Osteoblast (primary cell): ENCODE results near the gene STAT1. TPM values are rescaled to one million over a fixed set of nuclear protein-coding genes. Genes with fewer than 3 reads are reported as not detected.
A peak's percentile ranks its signal among the peaks of the same experiment; 100 is the strongest.

Source experiments
- DNase-seq: peaks from one replicate; pipeline ENCODE4 v3.0.0; 2011; ENCODE audit warnings: low spot score, mixed read lengths; ENCODE audit not compliant: insufficient read length; ENCODE audit errors: missing footprints
- H2AFZ ChIP-seq: 2 replicates; pipeline ENCODE4 v1.6.0; 2011; ENCODE audit warnings: mild to moderate bottlenecking, low read length
- H3K27ac ChIP-seq: 2 replicates; pipeline ENCODE4 v1.5.1; 2011; ENCODE audit warnings: mild to moderate bottlenecking, low read depth, low read length, moderate library complexity
- H3K27me3 ChIP-seq: 2 replicates; pipeline ENCODE4 v1.6.0; 2012; ENCODE audit warnings: mild to moderate bottlenecking, control low read depth, inconsistent platforms, low read length, moderate library complexity; ENCODE audit not compliant: insufficient read depth
- H3K36me3 ChIP-seq: 2 replicates; pipeline ENCODE4 v1.5.1; 2011; ENCODE audit warnings: mild to moderate bottlenecking, low read length, control low read depth, moderate library complexity; ENCODE audit not compliant: insufficient read depth
- H3K4me1 ChIP-seq: 2 replicates; pipeline ENCODE4 v1.5.1; 2011; ENCODE audit warnings: mild to moderate bottlenecking, low read length, control low read depth, moderate library complexity; ENCODE audit not compliant: insufficient read depth
- H3K4me2 ChIP-seq: 2 replicates; pipeline ENCODE4 v1.6.0; 2011; ENCODE audit warnings: mild to moderate bottlenecking, low read length; ENCODE audit not compliant: insufficient read depth
- H3K4me3 ChIP-seq: fragments of 200-600 bp; sonication (generic); 3 replicates; pipeline ENCODE4 v1.5.1; 2012; ENCODE audit warnings: mild to moderate bottlenecking, low read length, inconsistent platforms; ENCODE audit not compliant: insufficient read depth
- H3K79me2 ChIP-seq: 2 replicates; pipeline ENCODE4 v1.6.0; 2012; ENCODE audit warnings: mild to moderate bottlenecking, low read length, control low read depth, inconsistent platforms; ENCODE audit not compliant: insufficient read depth
- H3K9me3 ChIP-seq: 2 replicates; pipeline ENCODE4 v1.5.1; 2011; ENCODE audit warnings: low read depth, low read length, control low read depth
- H4K20me1 ChIP-seq: 2 replicates; pipeline ENCODE4 v1.6.0; 2012; ENCODE audit warnings: mild to moderate bottlenecking, low read length, control low read depth; ENCODE audit not compliant: insufficient read depth
- total RNA-seq: library from RNA; depleted of rRNA; stranded (reverse); fragments of >200 nt; gene quantifications from 2 replicates; pipeline ENCODE4 v1.2.3, GENCODE V29; 2012
- TF ChIP-seq, protein P1 (sequence below): IDR thresholded peaks from 2 replicates; pipeline ENCODE4 v1.5.1; 2011; ENCODE audit warnings: mild to moderate bottlenecking, low read depth, low read length, moderate library complexity; ENCODE audit errors: extremely low read depth

Gene STAT1
- total RNA-seq, 1 donor: 530 TPM

DNA sequence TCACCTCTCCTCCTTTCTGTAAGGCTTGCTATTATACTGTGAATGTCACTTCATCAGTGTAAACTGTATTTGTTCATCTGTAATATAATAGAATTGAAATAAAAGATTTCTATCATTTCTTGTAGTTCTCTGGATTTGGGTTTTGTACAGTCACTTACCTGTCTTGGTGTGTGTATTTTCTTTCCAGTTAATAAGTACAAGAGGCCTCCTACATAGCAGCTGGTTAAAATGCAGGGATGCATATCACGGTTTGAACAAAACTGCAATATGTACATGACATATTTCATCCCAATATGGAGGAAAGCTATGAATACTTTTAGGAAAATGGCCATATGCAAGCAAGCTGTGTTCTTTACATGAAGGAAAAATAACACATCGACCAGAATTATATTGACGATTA lies 5.4 kb upstream of the STAT1 start:
- H3K9me3 ChIP-seq: no peaks in the 10 kb centered on the region
- peak overlapping the region; percentile 100 for H3K27ac ChIP-seq
- H3K79me2 ChIP-seq: no peaks in the 10 kb centered on the region
- H3K4me2 ChIP-seq: peak overlapping the region; percentile 99
- H3K4me3 ChIP-seq: no peak overlapping the region
- no peak for DNase-seq
- H2AFZ ChIP-seq: no peak overlapping the region
- peaks cover 30% of the 10 kb centered on the region for H3K4me1 ChIP-seq
- H3K36me3 ChIP-seq: no peaks in the 10 kb centered on the region
- TF ChIP-seq, protein P1, sequence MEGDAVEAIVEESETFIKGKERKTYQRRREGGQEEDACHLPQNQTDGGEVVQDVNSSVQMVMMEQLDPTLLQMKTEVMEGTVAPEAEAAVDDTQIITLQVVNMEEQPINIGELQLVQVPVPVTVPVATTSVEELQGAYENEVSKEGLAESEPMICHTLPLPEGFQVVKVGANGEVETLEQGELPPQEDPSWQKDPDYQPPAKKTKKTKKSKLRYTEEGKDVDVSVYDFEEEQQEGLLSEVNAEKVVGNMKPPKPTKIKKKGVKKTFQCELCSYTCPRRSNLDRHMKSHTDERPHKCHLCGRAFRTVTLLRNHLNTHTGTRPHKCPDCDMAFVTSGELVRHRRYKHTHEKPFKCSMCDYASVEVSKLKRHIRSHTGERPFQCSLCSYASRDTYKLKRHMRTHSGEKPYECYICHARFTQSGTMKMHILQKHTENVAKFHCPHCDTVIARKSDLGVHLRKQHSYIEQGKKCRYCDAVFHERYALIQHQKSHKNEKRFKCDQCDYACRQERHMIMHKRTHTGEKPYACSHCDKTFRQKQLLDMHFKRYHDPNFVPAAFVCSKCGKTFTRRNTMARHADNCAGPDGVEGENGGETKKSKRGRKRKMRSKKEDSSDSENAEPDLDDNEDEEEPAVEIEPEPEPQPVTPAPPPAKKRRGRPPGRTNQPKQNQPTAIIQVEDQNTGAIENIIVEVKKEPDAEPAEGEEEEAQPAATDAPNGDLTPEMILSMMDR: no peak
- H4K20me1 ChIP-seq: no peaks in the 10 kb centered on the region
- no peaks in the 10 kb centered on the region for H3K27me3 ChIP-seq

GRCh38 chr2:191018643-191019119 lies 4.7 kb upstream of the STAT1 start:
- H3K27ac ChIP-seq: peak overlapping the region; percentile 15
- H3K9me3 ChIP-seq: no peaks in the 10 kb centered on the region
- TF ChIP-seq, protein P1: no peak
- no peak overlapping the region for H3K4me3 ChIP-seq
- peaks cover 3% of the 10 kb centered on the region for H3K79me2 ChIP-seq
- no peaks in the 10 kb centered on the region for H3K27me3 ChIP-seq
- H4K20me1 ChIP-seq: peaks cover 1% of the 10 kb centered on the region
- no peaks in the 10 kb centered on the region for H3K36me3 ChIP-seq
- no peak overlapping the region for H2AFZ ChIP-seq
- H3K4me1 ChIP-seq: peaks cover 32% of the 10 kb centered on the region
- H3K4me2 ChIP-seq: no peak overlapping the region
- no peak for DNase-seq

DNA sequence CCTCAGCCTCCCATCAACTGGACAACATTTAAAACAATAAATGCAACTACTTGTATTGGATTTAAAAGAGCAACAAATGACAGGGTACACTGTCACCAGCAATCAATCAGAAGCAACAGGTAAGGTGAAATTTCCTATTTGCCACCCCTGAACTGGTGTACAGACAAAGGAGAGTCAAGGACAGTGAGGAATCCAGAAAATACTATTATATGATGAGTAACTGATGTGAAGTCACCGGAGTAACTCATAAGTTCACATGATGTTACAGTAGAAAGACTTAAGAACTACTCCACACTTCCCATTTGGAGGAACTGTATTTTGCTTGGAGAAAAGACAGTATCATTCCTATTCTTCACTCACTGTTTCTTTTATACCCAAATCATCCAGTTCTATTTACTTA lies 4.1 kb upstream of the STAT1 start:
- peaks cover 32% of the 10 kb centered on the region for H3K4me1 ChIP-seq
- TF ChIP-seq, protein P1: no peak
- peaks cover 5% of the 10 kb centered on the region for H4K20me1 ChIP-seq
- DNase-seq: peak; percentile 67
- no peak overlapping the region for H2AFZ ChIP-seq
- H3K27me3 ChIP-seq: no peaks in the 10 kb centered on the region
- H3K36me3 ChIP-seq: no peaks in the 10 kb centered on the region
- H3K27ac ChIP-seq: no peak overlapping the region
- H3K4me3 ChIP-seq: no peak overlapping the region
- no peak overlapping the region for H3K4me2 ChIP-seq
- no peaks in the 10 kb centered on the region for H3K9me3 ChIP-seq
- peaks cover 9% of the 10 kb centered on the region for H3K79me2 ChIP-seq

DNA sequence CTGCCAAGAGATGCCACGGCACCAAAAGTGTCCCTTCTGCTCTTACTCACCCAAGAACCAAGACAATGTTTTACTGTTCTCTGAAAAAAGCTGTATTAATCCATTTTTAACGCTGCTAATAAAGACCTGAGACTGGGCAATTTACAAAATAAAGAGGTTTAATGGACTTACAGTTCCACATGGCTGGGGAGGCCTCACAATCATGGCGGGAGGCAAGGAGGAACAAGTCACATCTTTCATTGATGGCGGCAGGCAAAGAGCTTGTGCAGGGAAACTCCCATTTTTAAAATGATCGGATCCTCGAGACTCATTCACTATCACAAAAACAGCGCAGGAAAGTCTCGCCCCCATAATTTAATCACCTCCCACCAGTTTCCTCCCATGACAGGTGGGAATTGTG lies 1.9 kb upstream of the STAT1 start:
- no peak overlapping the region for H3K4me3 ChIP-seq
- H4K20me1 ChIP-seq: peaks cover 22% of the 10 kb centered on the region
- H3K4me1 ChIP-seq: peaks cover 33% of the 10 kb centered on the region
- H3K79me2 ChIP-seq: peaks cover 32% of the 10 kb centered on the region
- H3K4me2 ChIP-seq: no peak overlapping the region
- no peaks in the 10 kb centered on the region for H3K9me3 ChIP-seq
- no peaks in the 10 kb centered on the region for H3K27me3 ChIP-seq
- TF ChIP-seq, protein P1: no peak
- no peak overlapping the region for H2AFZ ChIP-seq
- H3K27ac ChIP-seq: no peak overlapping the region
- DNase-seq: no peak
- H3K36me3 ChIP-seq: peaks cover 15% of the 10 kb centered on the region
